H1 (cell line): ENCODE results near the gene KIF20A. TPM values are rescaled to one million over a fixed set of nuclear protein-coding genes. Genes with fewer than 3 reads are reported as not detected.

Experiments used
- CTCF ChIA-PET: fragments of 300-600 bp; sonication (Branson Sonifier 250); formaldehyde crosslinking; loops from one replicate; lab custom pipeline; 2021; ENCODE audit not compliant: partially characterized antibody; lab: Charles Lee
- POLR2A ChIA-PET: fragments of 300-600 bp; sonication (Branson Sonifier 250); formaldehyde crosslinking; loops from one replicate; lab custom pipeline; 2021; ENCODE audit warnings: inconsistent platforms; ENCODE audit not compliant: partially characterized antibody; lab: Charles Lee
- DNase-seq, 2 experiments: peaks; one replicate each; pipeline versions ENCODE4 v3.0.0 to v3.0.0-alpha.2; 2010 to 2022; ENCODE audit warnings: low spot score in 2 of 2, low read depth in 1 of 2, mixed read lengths in 1 of 2
- FAIRE-seq: peaks from 2 replicates; lab custom pipeline; 2011; peaks lifted over from hg19 to GRCh38; lab: Jason Lieb, UNC
- H2AFZ ChIP-seq: 2 replicates; pipeline ENCODE4 v1.8.1; 2012; ENCODE audit warnings: low read length, inconsistent platforms
- H2AK5ac ChIP-seq: 2 replicates; pipeline ENCODE4 v1.6.1; 2013; ENCODE audit warnings: low read depth, low read length
- H2BK120ac ChIP-seq: replicated peaks from 2 replicates; pipeline ENCODE3; 2013; ENCODE audit warnings: low read depth, low read length, inconsistent platforms
- H2BK12ac ChIP-seq: 2 replicates; pipeline ENCODE4 v1.6.1; 2013; ENCODE audit warnings: low read depth, low read length
- H2BK15ac ChIP-seq: 2 replicates; pipeline ENCODE4 v1.6.1; 2013; ENCODE audit warnings: low read length
- H2BK20ac ChIP-seq: 2 replicates; pipeline ENCODE4 v1.6.1; 2013; ENCODE audit warnings: low read length
- H2BK5ac ChIP-seq: 2 replicates; pipeline ENCODE4 v1.6.1; 2013; ENCODE audit warnings: low read depth, low read length
- H3K14ac ChIP-seq: 2 replicates; pipeline ENCODE4 v1.6.1; 2013; ENCODE audit warnings: inconsistent platforms; ENCODE audit not compliant: insufficient read length
- H3K18ac ChIP-seq: 2 replicates; pipeline ENCODE4 v1.6.1; 2013; ENCODE audit warnings: low read length; ENCODE audit errors: extremely low read depth
- H3K23ac ChIP-seq: 2 replicates; pipeline ENCODE4 v1.6.1; 2013; ENCODE audit warnings: inconsistent platforms; ENCODE audit not compliant: insufficient read length
- H3K23me2 ChIP-seq: 2 replicates; pipeline ENCODE4 v1.6.1; 2013; ENCODE audit warnings: low read depth, low read length
- H3K27ac ChIP-seq: 2 replicates; pipeline ENCODE4 v1.6.1; 2011; ENCODE audit warnings: low read depth, low read length, inconsistent platforms
- H3K27me3 ChIP-seq, 4 experiments: replicated peaks in 1 of 4; 1 replicate in 1 of 4; 2 replicates in 3 of 4; pipeline versions ENCODE4 v1.6.1 to v1.8.1; 2011 to 2013; ENCODE audit warnings: low read length in 3 of 4, mild to moderate bottlenecking in 3 of 4, inconsistent platforms in 2 of 4, mixed read lengths in 2 of 4, moderate library complexity in 1 of 4; ENCODE audit not compliant: control insufficient read depth in 3 of 4, insufficient read depth in 3 of 4; ENCODE audit errors: extremely low read depth in 1 of 4
- H3K36me3 ChIP-seq, 4 experiments: 2 replicates each; pipeline versions ENCODE4 v1.6.1 to v1.8.1; 2011 to 2013; ENCODE audit warnings: mild to moderate bottlenecking in 4 of 4, low read length in 3 of 4, moderate library complexity in 2 of 4, control low read depth in 1 of 4, inconsistent platforms in 1 of 4; ENCODE audit not compliant: insufficient read depth in 4 of 4, control insufficient read depth in 2 of 4
- H3K4ac ChIP-seq: replicated peaks from 2 replicates; pipeline ENCODE3; 2013; ENCODE audit warnings: low read length, low read depth, mixed read lengths, inconsistent platforms; ENCODE audit not compliant: insufficient read length
- H3K4me1 ChIP-seq, 4 experiments: replicated peaks in 1 of 4; 1 replicate in 1 of 4; 2 replicates in 3 of 4; pipeline versions ENCODE4 v1.6.1 to v1.8.1; 2011 to 2013; ENCODE audit warnings: low read length in 3 of 4, inconsistent platforms in 2 of 4, mixed read lengths in 1 of 4; ENCODE audit not compliant: insufficient read depth in 4 of 4, control insufficient read depth in 3 of 4
- H3K4me2 ChIP-seq, 2 experiments: 2 replicates each; pipeline versions ENCODE4 v1.6.1 to v1.8.1; 2011 to 2013; ENCODE audit warnings: low read depth in 2 of 2, low read length in 2 of 2, control low read depth in 1 of 2, inconsistent platforms in 1 of 2, mild to moderate bottlenecking in 1 of 2; ENCODE audit not compliant: insufficient read depth in 1 of 2
- H3K4me3 ChIP-seq, 4 experiments: fragments of 200-600, 300-600 bp in 1 of 4; sonication (generic), shearing (Covaris generic), sonication (Bioruptor Twin) in 1 of 4; 2 replicates each; pipeline versions ENCODE4 v1.5.1 to v1.8.1; 2011 to 2016; ENCODE audit warnings: low read length in 4 of 4, low read depth in 3 of 4, control low read depth in 2 of 4, inconsistent platforms in 2 of 4, mild to moderate bottlenecking in 2 of 4, mixed read lengths in 1 of 4, moderate library complexity in 1 of 4; ENCODE audit not compliant: insufficient read depth in 2 of 4; ENCODE audit errors: extremely low read depth in 1 of 4
- H3K56ac ChIP-seq: replicated peaks from 2 replicates; pipeline ENCODE3; 2013; ENCODE audit warnings: low read depth, mild to moderate bottlenecking, mixed read lengths, low read length, inconsistent platforms; ENCODE audit not compliant: insufficient read length
- H3K79me1 ChIP-seq: 2 replicates; pipeline ENCODE4 v1.6.1; 2013; ENCODE audit warnings: low read depth, low read length, control low read depth
- H3K79me2 ChIP-seq, 2 experiments: 2 replicates each; pipeline versions ENCODE4 v1.6.1 to v1.8.1; 2012 to 2013; ENCODE audit warnings: low read length in 2 of 2, mild to moderate bottlenecking in 2 of 2, inconsistent platforms in 1 of 2; ENCODE audit not compliant: insufficient read depth in 2 of 2, control insufficient read depth in 1 of 2
- H3K9ac ChIP-seq, 4 experiments: replicated peaks in 1 of 4; 1 replicate in 1 of 4; 2 replicates in 3 of 4; pipeline versions ENCODE4 v1.6.1 to v1.8.1; 2011 to 2013; ENCODE audit warnings: low read depth in 3 of 4, low read length in 3 of 4, control low read depth in 2 of 4, mild to moderate bottlenecking in 2 of 4, moderate library complexity in 2 of 4, inconsistent platforms in 1 of 4; ENCODE audit errors: extremely low read depth in 1 of 4
- H3K9me3 ChIP-seq, 2 experiments: 2 replicates each; pipeline versions ENCODE4 v1.6.1 to v1.8.1; 2012 to 2013; ENCODE audit warnings: mild to moderate bottlenecking in 2 of 2, moderate library complexity in 2 of 2, control low read depth in 1 of 2, inconsistent platforms in 1 of 2, low read depth in 1 of 2, low read length in 1 of 2, mixed read lengths in 1 of 2; ENCODE audit not compliant: insufficient read depth in 2 of 2
- H4K20me1 ChIP-seq, 2 experiments: replicated peaks in 1 of 2; 2 replicates each; pipeline versions ENCODE3 to v1.8.1; 2011 to 2013; ENCODE audit warnings: inconsistent platforms in 2 of 2, low read length in 2 of 2, mild to moderate bottlenecking in 1 of 2; ENCODE audit not compliant: insufficient read depth in 2 of 2, control insufficient read depth in 1 of 2
- H4K5ac ChIP-seq: 2 replicates; pipeline ENCODE4 v1.6.1; 2013; ENCODE audit warnings: low read length, low read depth, mixed read lengths, inconsistent platforms; ENCODE audit not compliant: insufficient read length
- H4K8ac ChIP-seq: 2 replicates; pipeline ENCODE4 v1.8.0; 2013; ENCODE audit warnings: mild to moderate bottlenecking, moderate library complexity, low read length, inconsistent platforms; ENCODE audit not compliant: insufficient read depth; ENCODE audit errors: extremely low read depth
- H4K91ac ChIP-seq: replicated peaks from 2 replicates; pipeline ENCODE3; 2013; ENCODE audit warnings: low read length, mixed read lengths, inconsistent platforms; ENCODE audit not compliant: insufficient read length
- BACH1 ChIP-seq: IDR thresholded peaks from 2 replicates; pipeline ENCODE4 v1.6.1; 2012; ENCODE audit warnings: low read length, improper control_type of control experiment
- CEBPB ChIP-seq: IDR thresholded peaks from 2 replicates; pipeline ENCODE4 v1.6.1; 2012; ENCODE audit warnings: low read depth, low read length
- CHD1 ChIP-seq: IDR thresholded peaks from 2 replicates; pipeline ENCODE4 v1.6.1; 2012; ENCODE audit warnings: low read depth, low read length, improper control_type of control experiment
- EZH2 ChIP-seq: fragments of 200-600 bp; sonication (generic); IDR thresholded peaks from 2 replicates; pipeline ENCODE4 v1.7.1; 2012; ENCODE audit warnings: low read depth, mild to moderate bottlenecking, moderate library complexity, low read length, inconsistent platforms; ENCODE audit not compliant: severe bottlenecking
- GABPA ChIP-seq: IDR thresholded peaks from 2 replicates; pipeline ENCODE4 v1.6.1; 2011; ENCODE audit warnings: mild to moderate bottlenecking, low read length, moderate library complexity, borderline replicate concordance; ENCODE audit not compliant: insufficient read depth
- GTF2F1 ChIP-seq: IDR thresholded peaks from 2 replicates; pipeline ENCODE4 v1.6.1; 2012; ENCODE audit warnings: low read depth, low read length, improper control_type of control experiment, borderline replicate concordance
- POU5F1 ChIP-seq: IDR thresholded peaks from 2 replicates; pipeline ENCODE4 v1.6.1; 2011; ENCODE audit warnings: low read depth, mild to moderate bottlenecking, low read length, moderate library complexity
- RAD21 ChIP-seq, 2 experiments: IDR thresholded peaks in 1 of 2; conservative IDR thresholded peaks in 1 of 2; 2 replicates each; pipeline ENCODE4 v1.6.1; 2011; ENCODE audit warnings: low read depth in 2 of 2, low read length in 2 of 2, improper control_type of control experiment in 1 of 2, inconsistent platforms in 1 of 2, mild to moderate bottlenecking in 1 of 2, moderate library complexity in 1 of 2
- RBBP5 ChIP-seq: IDR thresholded peaks from 2 replicates; pipeline ENCODE4 v1.7.1; 2012; ENCODE audit warnings: low read depth, mild to moderate bottlenecking, inconsistent platforms, low read length, moderate library complexity, borderline replicate concordance
- SIN3A ChIP-seq, 2 experiments: IDR thresholded peaks in 1 of 2; conservative IDR thresholded peaks in 1 of 2; 2 replicates each; pipeline ENCODE4 v1.6.1; 2011 to 2012; ENCODE audit warnings: low read length in 2 of 2, improper control_type of control experiment in 1 of 2, low read depth in 1 of 2, mild to moderate bottlenecking in 1 of 2
- TBP ChIP-seq: IDR thresholded peaks from 2 replicates; pipeline ENCODE4 v1.6.1; 2011; ENCODE audit warnings: low read depth, low read length, improper control_type of control experiment
- TEAD4 ChIP-seq: IDR thresholded peaks from 2 replicates; pipeline ENCODE4 v1.6.1; 2012; ENCODE audit warnings: low read depth, low read length, inconsistent platforms, mixed read lengths
- WGBS, 2 experiments: shearing (Covaris generic) in 1 of 2; methylation state at CpG; one replicate each; pipeline versions ENCODE4 v1.1.6 to v1.1.7; 2013 to 2015; ENCODE audit warnings: low lambda C conversion rate in 2 of 2, mixed read lengths in 2 of 2, inconsistent platforms in 1 of 2, low coverage in 1 of 2, missing lambda C conversion rate in 1 of 2; ENCODE audit not compliant: insufficient replicate concordance in 2 of 2, insufficient coverage in 1 of 2, insufficient read length in 1 of 2; ENCODE audit errors: extremely low coverage in 1 of 2, missing lambda C conversion rate in 1 of 2; 5-methylcytosine and 5-hydroxymethylcytosine counted together
- polyA plus RNA-seq, 7 experiments: library from polyadenylated mRNA; depleted of rRNA in 3 of 7; stranded (reverse) in 5 of 7; unstranded in 2 of 7; fragments of >200 nt in 5 of 7; fragments of 200-250 nt in 2 of 7; gene quantifications; 1 replicate in 5 of 7; 2 replicates in 1 of 7; 4 replicates in 1 of 7; pipeline versions ENCODE4 v1.2.1 to v1.2.3, GENCODE V29; 2011 to 2013; ENCODE audit warnings: missing spikeins in 2 of 7, mixed read lengths in 2 of 7
- total RNA-seq: library from RNA; stranded (reverse); fragmentation: NEBNext Ultra II Directional; extraction: Animal tissue kit (Norgen Biotek cat#: 25700); gene quantifications from 2 replicates; pipeline ENCODE4 v1.2.1, GENCODE V29; 2021
- TF ChIP-seq, protein P1 (sequence below): IDR thresholded peaks from 2 replicates; pipeline ENCODE4 v1.6.1; 2011; ENCODE audit warnings: low read depth, mild to moderate bottlenecking, low read length; ENCODE audit not compliant: insufficient read depth

Gene KIF20A
- total and polyA plus RNA-seq, 2 of the 8 experiments (the other 6 are each of a cell fraction or from before 2014, with no cell fraction given) = 33.3 to 67.1 TPM

DNA sequence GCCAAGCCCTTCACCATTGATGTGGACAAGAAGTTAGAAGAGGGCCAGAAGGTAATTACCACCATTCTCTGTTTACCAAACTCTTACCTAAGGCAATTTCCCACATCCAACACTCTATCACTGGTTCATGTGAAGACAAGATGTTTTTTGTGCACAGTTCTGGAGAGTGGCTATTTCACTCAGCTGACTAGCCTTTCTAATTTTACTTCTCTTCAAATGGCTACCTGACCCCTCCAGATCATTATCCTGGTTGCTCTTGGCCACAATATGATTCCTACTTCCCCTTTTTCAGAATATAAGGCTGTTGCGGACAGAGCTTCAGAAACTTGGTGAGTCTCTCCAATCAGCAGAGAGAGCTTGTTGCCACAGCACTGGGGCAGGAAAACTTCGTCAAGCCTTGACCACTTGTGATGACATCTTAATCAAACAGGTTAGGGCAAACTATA, 7.1 kb downstream of the KIF20A start:
- H4K5ac ChIP-seq = no peak overlapping the region
- H2BK12ac ChIP-seq = no peak overlapping the region
- no peak overlapping the region for H3K4ac ChIP-seq
- H3K23ac ChIP-seq = no peak overlapping the region
- H3K4me2 ChIP-seq = no peak overlapping the region
- H3K9me3 ChIP-seq = no peaks in the 10 kb centered on the region
- peaks cover 51 to 97% (median 89%) of the 10 kb centered on the region in 4 experiments for H3K36me3 ChIP-seq
- no peak overlapping the region for H4K8ac ChIP-seq
- ChIA-PET POLR2A (interaction anchor here (0.9 to 4.6 kb wide), 5 partner anchors 8 to 206 kb away, joined by 3 to 37 read pairs (median 8); partner anchors contain the start of genes BRD8 and KIF20A), CTCF (interaction anchor here (1.2 kb wide), 1 partner anchor 97 kb away, joined by 4 read pairs; no protein-coding TSS in a partner anchor)
- no peak overlapping the region for H4K91ac ChIP-seq
- no peak overlapping the region for H2BK20ac ChIP-seq
- H3K23me2 ChIP-seq = no peaks in the 10 kb centered on the region
- H3K4me3 ChIP-seq = no peak overlapping the region
- H3K14ac ChIP-seq = no peak overlapping the region
- 0 out of 2 replicates have a peak, but pooled peaks cover 2% of the 10 kb centered on the region for H3K79me1 ChIP-seq
- FAIRE-seq (no peak), DNase-seq (no peak)
- no peak overlapping the region for H3K9ac ChIP-seq
- 88% methylated on average over 2 of the region's 2 CpGs; no CpG with 5 or more reads in 1 of the 2 experiments for WGBS, 2 experiments
- peaks cover 0 to 2% of the 10 kb centered on the region in 2 experiments for H4K20me1 ChIP-seq
- no peak overlapping the region for H2AFZ ChIP-seq
- no peak overlapping the region for H3K18ac ChIP-seq
- H3K27ac ChIP-seq = no peak overlapping the region
- no peak overlapping the region for H2BK15ac ChIP-seq
- H3K27me3 ChIP-seq = no peaks in the 10 kb centered on the region
- H2AK5ac ChIP-seq = no peak overlapping the region
- no peak overlapping the region for H2BK120ac ChIP-seq
- peaks cover 0 to 2% of the 10 kb centered on the region in 2 experiments; a peak in 1 of 4 replicates for H3K79me2 ChIP-seq
- no peaks in the 10 kb centered on the region for H3K4me1 ChIP-seq
- no peak overlapping the region for H3K56ac ChIP-seq
- H2BK5ac ChIP-seq = no peak overlapping the region
- TF ChIP-seq EZH2 = no peak
- no peak for TF ChIP-seq GTF2F1
- TF ChIP-seq BACH1 = no peak
- TF ChIP-seq, protein P1, sequence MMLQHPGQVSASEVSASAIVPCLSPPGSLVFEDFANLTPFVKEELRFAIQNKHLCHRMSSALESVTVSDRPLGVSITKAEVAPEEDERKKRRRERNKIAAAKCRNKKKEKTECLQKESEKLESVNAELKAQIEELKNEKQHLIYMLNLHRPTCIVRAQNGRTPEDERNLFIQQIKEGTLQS = no peak
- TF ChIP-seq SIN3A (conservative IDR thresholded peaks at IDR 0.05 in 1 of 2, IDR thresholded peaks at IDR 0.05 in 1 of 2; ENCODE audit: low read depth in 1 of 2, low read length in 2 of 2) = no peak
- no peak for TF ChIP-seq CHD1
- no peak for TF ChIP-seq CEBPB
- no peak for TF ChIP-seq POU5F1
- TF ChIP-seq TEAD4 = no peak
- no peak for TF ChIP-seq RAD21 (IDR thresholded peaks at IDR 0.05 in 1 of 2, conservative IDR thresholded peaks at IDR 0.05 in 1 of 2; ENCODE audit: low read depth in 2 of 2, low read length in 2 of 2)
- TF ChIP-seq GABPA = no peak
- TF ChIP-seq TBP = no peak
- TF ChIP-seq RBBP5 = no peak
